SIG-M5 treated with dmso at 0.1 percent for 504 hours (cell line): Measurements from ENCODE around the gene PTPRE.
"Not testable (repeated sequence)": the region's sequence is repeated elsewhere in the genome, so short reads cannot be mapped to it uniquely, and the experiment has no call there.

ENCODE experiments used
- DNase-seq: peaks from one replicate; lab custom pipeline; 2025; ENCODE audit not compliant: unreplicated experiment; lab: John Stamatoyannopoulos, UW

The PTPRE gene

DNA sequence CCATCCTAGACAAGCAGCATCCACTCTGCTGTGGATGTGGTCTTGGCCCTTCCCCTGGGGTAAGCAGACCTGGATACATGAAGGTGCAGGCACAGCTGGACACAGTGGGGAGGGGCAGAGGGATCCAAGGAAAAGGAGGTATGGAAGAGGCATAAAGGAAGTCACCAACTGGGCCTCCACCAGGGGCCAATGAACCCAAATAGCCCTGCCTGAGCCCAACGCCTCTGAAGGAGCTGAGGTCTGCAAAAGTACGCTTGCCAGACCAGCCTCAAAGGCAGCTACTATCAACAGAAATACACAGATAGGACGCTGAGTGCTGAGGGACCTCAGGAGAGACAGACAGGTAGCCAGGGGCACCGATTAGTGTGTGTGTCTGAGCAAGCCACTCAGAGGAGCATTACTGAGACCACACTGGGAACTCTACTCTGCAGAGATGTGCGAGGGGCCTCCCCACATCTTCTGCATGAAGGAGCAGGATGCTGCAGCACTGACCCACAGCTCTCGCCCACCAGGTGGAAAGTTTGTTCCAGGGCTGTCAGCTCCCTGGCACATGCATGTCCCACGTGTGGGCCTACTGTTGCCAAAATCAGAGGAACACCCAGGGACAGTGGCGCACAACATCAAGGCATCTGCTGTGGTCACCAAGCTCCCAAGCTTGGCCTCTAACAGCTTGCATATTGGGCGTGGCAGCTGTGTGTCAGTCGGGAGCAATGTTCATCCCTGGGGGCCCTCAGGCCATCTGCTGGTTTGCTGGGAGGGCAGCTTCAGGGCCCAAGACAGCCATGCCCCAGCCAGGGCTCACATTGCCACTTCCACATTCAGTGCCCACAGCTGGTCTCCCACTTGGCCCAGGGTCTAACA lies 179.3 kb downstream of the PTPRE start:
- no peak for DNase-seq

DNA sequence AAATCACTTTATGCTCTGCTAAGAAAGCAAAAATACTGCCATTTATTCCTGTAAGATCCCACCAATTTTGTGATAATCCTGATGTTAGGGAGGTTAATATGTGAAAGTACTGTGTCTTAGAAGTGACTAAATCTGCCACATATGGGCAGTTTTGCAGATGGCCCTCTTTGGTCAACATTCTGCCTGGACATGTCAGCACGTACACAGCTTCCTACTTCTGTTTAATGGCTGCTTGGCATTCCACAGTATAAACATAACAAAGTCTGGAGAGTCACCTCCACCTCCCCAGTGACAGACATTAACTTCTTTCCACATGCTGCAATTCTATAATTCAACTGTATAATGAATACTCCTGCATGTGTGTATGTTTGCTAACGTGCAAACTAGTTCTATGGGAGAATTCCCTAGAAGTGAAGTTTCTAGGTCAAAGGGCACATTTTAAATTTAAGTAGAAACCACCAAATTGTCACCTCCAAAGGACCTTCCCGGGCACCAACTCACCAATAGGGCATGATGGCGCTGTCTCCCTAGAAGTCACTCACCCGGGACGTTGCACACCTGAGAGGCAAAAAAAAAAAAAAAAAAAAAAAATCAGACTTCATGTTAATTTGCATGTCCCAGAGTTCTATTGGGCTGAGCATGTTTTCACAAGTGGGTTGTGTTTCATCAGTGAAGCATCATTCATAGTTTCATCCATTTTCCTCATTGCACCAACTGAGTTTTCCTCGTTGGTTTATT lies 180.4 kb downstream of the PTPRE start:
- DNase-seq = no peak

DNA sequence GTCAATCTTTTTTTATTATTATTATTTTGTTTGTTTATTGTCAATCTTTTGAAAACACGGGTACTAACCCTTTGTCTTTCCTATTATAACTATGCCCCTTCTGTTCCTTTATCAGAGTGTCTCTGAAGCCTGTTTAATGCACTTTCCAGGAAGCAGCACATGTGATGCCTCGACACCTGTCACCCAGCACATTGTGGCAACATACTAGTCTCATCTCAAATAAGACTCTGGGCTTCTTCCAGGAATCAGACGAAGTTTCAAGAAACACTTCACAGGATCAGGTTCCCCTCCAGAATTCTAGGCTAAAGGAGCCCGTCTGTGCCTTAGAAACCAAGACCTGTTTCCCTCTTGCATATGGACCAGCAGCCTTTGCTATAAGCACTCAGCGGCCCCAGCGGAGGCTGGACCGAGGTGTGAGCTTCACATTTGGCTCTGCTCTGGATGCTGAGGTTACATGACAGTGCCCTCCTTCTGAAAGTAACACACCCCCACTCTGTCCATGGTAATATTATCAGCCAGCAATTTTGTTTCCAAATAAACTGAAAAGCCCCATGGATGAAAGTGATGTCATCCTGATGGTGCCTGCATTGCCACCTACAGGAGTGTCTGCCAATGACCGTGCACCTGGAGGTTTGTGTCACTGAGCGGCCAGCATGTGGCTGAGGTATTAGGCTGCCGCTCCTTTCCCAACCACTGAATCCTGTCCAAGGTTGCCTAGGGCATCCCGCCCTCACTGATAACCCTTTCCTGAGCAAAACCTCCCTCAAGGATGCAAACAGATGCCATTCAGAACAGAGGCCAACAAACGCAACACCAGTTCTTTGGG lies 181.2 kb downstream of the PTPRE start:
- DNase-seq = no peak

DNA sequence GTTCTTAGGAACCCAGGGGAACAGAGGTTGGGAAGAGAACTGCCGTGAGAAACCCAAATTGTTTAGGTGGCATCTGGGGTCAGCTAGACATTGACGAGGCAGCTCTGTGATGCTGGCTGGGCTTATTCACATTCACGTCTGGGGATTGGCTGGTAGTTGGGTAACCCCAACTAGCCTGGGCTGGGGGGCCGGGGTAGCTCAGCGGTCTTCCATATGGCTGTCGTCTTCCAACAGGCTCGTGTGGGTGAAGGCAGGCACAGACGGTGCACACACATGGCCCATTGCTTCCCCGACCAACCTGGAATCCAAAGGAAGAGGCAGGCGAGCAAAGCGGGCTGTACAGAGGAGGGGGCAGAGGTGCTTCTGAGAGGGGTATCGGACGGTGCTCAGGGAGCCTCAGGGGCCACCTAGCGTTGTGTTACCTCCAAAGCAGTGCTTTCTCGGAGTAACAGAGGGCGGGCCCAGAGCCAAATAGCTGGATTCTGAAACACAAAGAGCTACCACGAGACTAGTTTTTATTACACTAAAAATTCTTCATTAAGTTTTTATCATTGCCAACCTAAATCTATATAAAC lies 184.8 kb downstream of the PTPRE start:
- no peak for DNase-seq

DNA sequence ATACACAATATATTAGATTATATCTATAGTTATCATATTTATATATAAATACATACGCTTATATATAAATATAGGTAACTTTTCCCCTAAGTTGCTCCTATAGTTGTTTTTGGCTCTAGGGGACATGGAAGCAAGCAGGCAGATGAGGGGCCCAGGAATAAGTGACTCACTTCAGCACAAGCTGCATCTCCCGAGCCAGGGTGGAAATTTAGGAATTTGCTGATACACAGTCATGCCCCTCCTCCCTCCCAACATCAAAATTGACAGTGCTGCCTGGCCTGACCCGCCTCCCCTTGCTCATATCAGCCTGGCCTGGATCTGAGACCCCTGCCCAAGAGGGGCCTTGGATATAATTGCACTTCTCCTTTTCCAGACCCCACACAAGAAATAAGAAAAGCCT lies 185.6 kb downstream of the PTPRE start:
- no peak for DNase-seq

DNA sequence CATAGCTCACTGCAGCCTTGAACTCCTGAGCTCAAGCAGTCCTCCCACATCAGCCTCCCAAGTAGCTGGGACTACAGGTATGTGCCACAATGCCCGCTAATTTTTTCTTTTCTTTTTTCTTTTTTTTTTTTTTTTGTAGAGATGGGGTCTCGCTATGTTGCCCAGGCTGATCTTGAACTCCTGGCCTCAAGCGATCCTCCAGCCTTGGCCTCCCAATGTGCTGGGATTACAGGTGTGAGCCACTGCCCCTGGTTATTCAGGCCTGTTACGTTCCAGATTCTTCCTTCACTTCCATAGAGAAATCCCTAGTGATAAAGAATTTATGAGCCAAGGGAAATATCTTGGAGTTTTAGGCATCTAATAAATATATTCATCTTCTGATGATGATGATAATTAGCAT lies 187.7 kb downstream of the PTPRE start:
- not testable (repeated sequence) for DNase-seq

DNA sequence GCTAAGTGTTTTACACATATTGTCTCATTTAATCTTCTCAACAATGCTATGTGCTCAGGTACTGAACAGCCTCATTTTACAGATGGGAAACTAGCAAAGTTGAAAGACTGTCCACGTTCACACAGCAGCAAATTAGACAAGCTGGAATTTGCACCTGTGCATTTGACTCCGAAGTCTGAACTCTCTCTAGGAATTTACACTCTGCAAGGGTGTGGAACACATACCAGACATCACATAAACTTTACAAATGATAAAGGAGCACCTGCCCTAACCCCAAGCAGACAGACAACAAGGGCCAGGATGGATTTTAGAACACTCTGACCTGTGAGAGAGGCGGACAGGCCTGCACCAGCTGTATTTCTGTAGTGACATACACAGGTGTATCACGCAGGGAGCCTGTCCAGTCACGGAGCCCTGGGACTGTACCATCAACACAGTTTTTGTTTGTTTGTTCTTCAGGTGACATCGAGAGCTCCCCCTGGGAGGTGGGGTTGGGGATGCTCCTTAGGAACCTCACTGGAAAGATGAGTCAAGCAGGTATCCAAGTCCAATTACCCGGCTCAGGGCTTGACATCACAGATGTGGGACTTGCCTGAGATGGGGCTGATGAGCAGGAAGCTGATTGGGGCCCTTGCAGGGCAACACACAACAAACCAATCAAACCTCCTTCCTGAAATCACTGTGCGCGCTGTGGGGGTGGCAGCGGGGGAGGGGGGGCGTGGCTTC lies 188.3 kb downstream of the PTPRE start:
- no peak for DNase-seq

DNA sequence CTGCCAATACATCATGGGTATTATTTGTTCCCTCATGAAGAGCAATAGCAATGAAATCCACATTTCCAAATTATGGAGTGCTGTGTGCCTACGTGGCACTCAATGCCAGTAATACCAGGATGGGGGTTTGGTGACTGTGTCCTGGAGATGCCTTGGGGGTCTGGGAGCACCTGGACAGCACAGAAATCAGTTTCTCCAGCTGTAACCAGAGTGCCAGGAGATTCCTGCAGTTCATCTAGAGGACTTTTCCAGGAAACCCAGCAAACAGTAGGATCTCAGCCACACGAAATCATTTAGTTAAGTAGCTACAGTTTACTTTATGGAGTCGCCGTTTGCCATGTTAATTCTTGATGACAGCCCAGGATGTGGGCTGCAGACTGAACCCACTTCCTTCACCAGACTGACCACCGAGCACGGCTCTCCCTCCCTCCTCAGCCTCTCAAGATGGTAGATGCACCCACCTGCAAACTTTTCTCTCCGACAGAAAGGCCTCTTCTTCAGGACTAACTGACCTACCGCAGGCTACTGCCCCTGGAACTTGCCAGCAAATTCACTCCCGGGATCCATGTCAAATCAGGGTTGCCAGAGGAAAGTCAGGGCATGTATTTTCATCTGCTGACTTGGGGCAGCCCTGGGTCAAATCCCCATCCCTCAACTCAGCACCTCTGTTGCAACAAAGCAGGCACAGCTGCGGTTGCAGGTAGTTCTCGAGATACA lies 189.0 kb downstream of the PTPRE start:
- DNase-seq = no peak

DNA sequence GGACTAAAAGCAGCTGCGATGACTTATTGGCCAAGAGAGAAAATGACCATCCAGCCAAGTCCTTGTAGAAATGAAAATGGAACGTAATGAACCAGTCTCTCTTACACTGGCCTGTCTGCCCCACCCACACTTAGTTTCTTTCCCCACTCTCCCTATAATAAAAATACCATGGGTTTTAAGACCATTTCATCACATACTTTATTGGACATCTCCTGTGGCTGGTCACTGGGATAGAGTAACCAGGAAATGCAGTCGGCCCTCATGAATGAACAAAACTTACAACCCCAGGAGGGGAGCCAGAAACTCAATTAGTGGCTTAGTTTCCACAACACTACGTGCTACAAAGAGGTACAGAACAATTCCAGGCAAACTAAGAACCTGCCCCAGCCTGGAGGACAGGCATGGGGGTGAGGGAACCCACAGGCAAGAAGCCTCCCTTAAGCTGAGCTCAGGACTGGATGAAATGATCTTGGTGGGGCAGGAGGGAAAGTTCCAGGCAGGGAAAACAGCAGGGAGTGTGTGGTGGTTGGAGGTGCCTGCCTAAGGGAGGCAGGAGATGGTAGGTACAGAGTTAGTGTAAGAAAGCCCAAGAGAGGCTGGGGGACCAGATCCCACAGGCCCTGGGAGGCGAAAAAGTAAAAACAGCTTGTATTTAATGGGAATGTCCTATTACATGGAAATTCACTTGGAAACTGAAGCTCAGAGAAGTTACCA lies 189.7 kb downstream of the PTPRE start:
- no peak for DNase-seq

DNA sequence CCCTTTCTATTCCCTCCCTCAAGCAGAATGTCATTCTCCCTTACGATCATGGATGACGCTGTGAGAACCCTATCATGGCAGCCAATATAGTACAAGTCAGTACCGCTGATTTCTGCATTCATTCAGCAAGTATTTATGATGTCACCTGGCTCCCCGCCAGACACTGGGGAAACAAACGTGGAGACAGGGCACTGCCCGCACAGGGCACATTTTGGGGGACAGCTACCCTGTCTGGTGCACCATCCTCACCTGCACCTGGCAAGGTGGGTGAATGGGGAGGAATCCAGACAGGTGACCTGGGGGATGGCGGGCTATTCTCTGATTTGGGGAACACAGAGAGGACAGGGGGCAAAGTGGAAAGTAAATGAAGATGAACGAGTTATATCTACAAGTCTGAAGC lies 190.9 kb downstream of the PTPRE start:
- DNase-seq = no peak

DNA sequence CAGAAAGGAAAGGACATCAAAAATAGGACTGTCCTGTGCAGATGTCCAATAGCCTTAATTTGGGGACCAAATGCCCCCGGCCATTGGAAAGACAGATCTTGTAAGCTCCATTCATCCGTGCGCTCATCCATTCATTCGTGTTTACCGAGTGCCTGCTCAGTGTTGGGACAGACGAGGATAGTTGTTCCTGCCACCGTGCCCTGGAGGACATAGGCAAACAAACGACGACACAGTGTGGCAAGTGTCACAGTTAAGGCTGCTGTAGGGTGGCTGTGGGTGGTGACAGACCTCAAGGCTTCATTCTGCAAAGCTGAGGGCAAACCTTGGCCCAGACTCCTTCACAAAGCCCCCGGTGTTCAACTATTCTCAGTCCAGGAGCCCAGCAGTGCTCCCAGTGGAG lies 191.7 kb downstream of the PTPRE start:
- DNase-seq = no peak

DNA sequence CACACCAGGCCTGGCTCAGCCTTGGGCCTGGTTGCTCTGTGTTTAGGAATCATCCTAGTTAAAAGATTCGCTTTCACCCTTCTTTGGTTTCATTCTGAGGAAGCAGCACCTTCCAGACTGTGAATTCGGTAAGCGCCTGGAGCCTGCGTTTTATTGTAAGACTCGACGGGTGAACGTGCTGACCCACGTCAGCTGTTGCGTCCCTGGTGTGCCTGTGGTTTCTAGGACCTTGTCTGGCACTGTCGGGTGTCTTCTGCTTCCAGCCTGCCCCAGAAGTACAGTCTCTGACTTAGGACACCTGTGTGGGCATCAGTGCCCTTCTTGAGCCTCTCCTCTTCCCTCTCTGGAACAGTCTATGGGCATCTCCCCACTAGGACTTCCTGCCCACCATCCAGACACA lies 193.0 kb downstream of the PTPRE start:
- DNase-seq = no peak

DNA sequence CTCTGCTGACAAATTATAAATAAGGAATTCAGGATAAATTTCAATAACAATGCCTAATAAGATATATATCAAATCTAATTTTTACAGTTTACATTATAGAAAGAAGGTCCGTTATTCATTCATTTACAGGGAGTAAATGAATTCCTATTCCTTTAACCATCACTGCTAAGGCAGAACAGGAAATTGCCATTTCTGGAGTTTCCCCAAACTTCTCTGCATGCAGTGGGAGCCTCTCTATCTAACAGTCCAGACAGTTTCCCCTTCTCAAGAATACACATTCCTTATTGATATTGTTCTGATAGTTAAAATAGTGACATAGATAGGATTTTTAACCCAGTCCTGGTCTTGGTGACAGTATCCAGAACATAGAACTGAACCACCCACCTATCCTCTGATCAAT lies 195.0 kb downstream of the PTPRE start:
- DNase-seq = no peak

DNA sequence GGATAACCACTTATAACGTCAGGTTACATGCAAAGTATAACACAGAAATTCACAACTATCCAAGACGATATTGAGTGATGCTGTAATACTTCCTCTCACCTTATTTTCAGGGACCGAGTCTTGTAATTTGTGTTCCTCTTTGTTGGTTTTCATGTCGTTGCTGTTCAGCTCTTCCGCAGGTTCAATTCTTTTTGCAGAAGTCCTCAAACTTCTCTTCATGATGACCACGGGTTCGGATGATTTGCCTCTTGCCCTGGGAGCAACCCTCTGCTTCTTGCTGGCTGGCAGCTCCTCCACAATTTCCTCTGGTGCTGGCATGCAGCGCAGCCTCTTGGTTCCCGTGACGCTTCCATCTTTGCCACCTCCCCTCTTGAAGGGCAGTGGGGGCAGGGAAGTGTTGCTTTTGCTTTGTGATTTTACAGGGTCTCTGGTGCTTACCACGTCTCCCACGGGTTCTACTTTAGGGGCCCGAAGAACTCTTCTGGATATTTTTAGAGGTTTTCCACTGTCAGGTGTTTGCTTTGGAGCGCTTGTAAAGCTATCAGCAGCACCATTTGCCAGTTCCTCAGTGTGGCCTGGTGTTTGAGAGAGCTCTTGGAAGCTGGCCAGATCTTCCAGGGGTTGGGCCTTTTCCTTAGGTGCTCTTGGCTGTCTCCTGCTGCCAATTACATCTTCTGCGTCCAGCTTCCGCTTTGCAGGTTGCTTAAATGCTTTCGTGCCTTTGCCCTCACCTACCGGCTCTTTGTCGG lies 195.8 kb downstream of the PTPRE start:
- DNase-seq = no peak

DNA sequence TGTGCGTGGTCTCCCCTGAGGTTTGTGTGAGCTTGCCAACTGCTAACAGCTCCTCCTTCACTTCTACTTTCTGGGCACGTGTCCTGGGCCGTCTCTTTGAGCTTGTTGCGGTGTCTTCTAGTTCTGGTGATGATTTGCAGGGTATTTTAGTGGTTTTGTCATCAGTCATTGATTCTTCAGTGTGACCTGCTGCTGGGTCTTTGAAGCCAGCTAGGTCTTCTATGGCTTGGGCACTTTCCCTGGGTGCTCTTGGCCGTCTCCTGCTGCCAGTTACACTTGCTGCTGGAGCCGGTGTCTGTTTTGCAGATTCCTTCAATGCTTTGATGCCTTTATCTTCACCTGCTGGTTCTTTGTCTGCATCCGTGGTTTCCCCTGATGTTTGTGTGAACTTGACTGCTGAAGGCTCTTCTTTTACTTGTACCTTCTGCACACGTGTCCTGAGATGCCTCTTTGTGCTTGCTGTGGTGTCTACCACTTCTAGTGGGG lies 196.4 kb downstream of the PTPRE start:
- DNase-seq = no peak

DNA sequence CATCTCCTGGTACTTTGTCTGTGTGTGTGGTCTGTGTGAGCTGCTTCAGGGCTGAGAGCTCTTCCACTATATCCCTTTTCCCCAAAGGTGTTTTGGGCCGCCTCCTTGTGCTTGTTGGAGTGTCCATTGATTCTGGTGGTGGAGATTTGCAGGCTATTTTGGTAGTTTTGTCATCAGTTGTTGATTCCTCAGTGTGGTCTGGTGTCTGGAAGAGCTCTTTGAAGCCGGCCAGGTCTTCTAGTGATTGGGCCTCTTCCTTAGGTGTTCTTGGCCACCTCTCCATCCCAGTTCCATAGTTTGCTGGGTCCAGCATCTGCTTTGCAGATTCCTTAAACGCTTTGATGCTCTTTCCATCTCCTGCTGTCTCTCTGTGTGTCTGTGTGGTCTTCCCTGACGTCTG lies 198.5 kb downstream of the PTPRE start:
- no peak for DNase-seq

DNA sequence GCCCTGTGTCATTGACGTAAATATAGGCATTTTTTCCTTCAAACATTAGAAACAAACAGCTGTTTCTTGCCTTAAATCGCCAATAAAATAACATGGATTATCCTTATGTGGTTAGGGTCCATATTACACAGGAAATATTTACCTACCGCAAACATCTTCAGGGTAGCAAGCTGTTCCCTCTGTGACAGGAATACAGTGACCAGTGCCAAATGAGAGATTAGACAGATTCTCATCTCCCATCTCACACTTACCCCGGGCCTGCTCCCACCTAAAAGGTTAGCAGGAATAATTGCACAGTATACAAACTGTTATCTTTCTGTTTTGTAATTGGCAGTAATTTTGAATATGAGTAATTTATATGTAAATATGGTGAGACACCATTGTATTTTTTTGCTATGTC lies 202.8 kb downstream of the PTPRE start:
- DNase-seq = no peak

DNA sequence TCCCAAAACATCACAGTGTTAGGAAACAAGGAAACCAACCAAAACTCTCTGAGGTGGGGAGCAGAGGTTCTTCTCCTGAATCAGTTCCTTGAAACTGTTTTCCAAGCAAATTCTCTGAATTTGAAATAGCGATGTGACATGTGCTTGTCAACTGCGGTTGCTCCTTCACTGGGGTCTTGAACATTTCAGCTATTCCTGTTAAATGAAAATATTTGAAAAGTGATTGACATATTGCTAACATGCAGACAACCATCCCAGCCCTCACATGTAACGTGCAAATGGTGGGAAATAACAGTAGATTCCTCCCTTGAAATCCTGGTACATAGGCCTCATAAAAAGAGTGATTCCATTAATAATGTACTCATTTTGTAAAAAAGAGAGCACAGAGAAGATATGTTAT lies 203.4 kb downstream of the PTPRE start:
- DNase-seq = no peak

DNA sequence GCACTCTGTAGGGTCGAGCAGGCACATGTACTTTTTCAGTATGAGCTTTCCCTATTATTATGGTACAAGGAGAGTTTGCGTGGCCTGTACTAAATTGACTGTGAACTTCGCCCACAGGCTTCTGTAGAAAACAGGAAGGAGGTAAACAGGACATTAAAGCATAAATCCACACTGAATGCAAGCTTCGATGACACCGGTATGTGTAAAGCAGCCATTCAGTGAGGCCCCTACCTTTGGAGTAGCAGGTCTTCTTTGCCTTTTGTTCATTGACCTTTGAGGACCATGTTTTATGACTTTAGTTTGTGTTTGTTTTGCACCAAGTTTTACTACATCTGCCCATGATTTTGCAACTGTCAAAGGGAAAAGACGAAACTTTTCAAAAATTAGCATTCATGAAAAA lies 204.8 kb downstream of the PTPRE start:
- no peak for DNase-seq
